IPS-18a (cell line): Measurements from ENCODE around the gene RNF44.

Source experiments
- H3K27ac ChIP-seq: one replicate; pipeline ENCODE4 v1.5.1; 2013; ENCODE audit warnings: low read length
- H3K27me3 ChIP-seq: one replicate; pipeline ENCODE4 v1.6.1; 2013; ENCODE audit warnings: mild to moderate bottlenecking, low read length; ENCODE audit not compliant: control insufficient read depth, insufficient read depth
- H3K36me3 ChIP-seq: one replicate; pipeline ENCODE4 v1.6.1; 2013; ENCODE audit warnings: low read depth, low read length; ENCODE audit not compliant: control insufficient read depth
- H3K4me1 ChIP-seq: one replicate; pipeline ENCODE4 v1.6.1; 2013; ENCODE audit warnings: low read depth, low read length; ENCODE audit not compliant: control insufficient read depth
- H3K4me3 ChIP-seq: one replicate; pipeline ENCODE4 v1.5.1; 2013; ENCODE audit warnings: low read length
- H3K9ac ChIP-seq: one replicate; pipeline ENCODE4 v1.6.1; 2013; ENCODE audit warnings: mild to moderate bottlenecking, low read length, moderate library complexity
- H3K9me3 ChIP-seq: one replicate; pipeline ENCODE4 v1.6.1; 2013; ENCODE audit warnings: low read depth, low read length; ENCODE audit not compliant: control insufficient read depth

RNF44 gene

GRCh38 chr5:176549871-176550270, 12.7 kb upstream of the RNF44 start:
- Histone ChIP-seq H3K36me3 (no peaks in the 10 kb centered on the region), H3K4me1 (peaks cover 4% of the 10 kb centered on the region), H3K4me3 (no peak overlapping the region), H3K27ac (no peak overlapping the region), H3K9ac (no peak overlapping the region), H3K9me3 (no peaks in the 10 kb centered on the region), H3K27me3 (peaks cover 1% of the 10 kb centered on the region)

- Histone ChIP-seq H3K4me3 (no peak within 1 kb of the TSS), H3K9ac (no peak within 1 kb of the TSS), H3K27ac (no peak within 1 kb of the TSS), H3K27me3 (peaks cover 5% of the 10 kb centered on the region), H3K4me1 (peaks cover 3% of the 10 kb centered on the region), H3K36me3 (no peaks in the 10 kb centered on the region), H3K9me3 (no peaks in the 10 kb centered on the region)
Observed at GRCh38 chr5:176548967-176549444, 11.8 kb upstream of the RNF44 start, which contains the start of gene CDHR2. Gene CDHR2 (plus strand): TSS chr5:176549342. CDS start chr5:176565353, 16,011 bp downstream.

GRCh38 chr5:176547802-176548201, 10.6 kb upstream of the RNF44 start:
- H3K9me3 ChIP-seq = no peaks in the 10 kb centered on the region
- no peak overlapping the region for H3K27ac ChIP-seq
- no peaks in the 10 kb centered on the region for H3K4me1 ChIP-seq

GRCh38 chr5:176545737-176546509, 8.7 kb upstream of the RNF44 start:
- Histone ChIP-seq H3K4me3 (no peak overlapping the region), H3K27ac (no peak overlapping the region), H3K4me1 (peaks cover 13% of the 10 kb centered on the region), H3K27me3 (peaks cover 13% of the 10 kb centered on the region), H3K36me3 (no peaks in the 10 kb centered on the region), H3K9ac (no peak overlapping the region), H3K9me3 (no peaks in the 10 kb centered on the region)

More at GRCh38 chr5:176547802-176548201, 10.6 kb upstream of the RNF44 start:
- Histone ChIP-seq H3K4me3 (no peak overlapping the region), H3K9ac (no peak overlapping the region), H3K36me3 (no peaks in the 10 kb centered on the region), H3K27me3 (peaks cover 5% of the 10 kb centered on the region)

- Histone ChIP-seq H3K4me1 (peaks cover 15% of the 10 kb centered on the region), H3K9ac (no peak overlapping the region), H3K27ac (no peak overlapping the region), H3K9me3 (no peaks in the 10 kb centered on the region), H3K27me3 (peaks cover 13% of the 10 kb centered on the region), H3K4me3 (no peak overlapping the region), H3K36me3 (no peaks in the 10 kb centered on the region)
Observed at GRCh38 chr5:176545388-176545736, 8.2 kb upstream of the RNF44 start.

GRCh38 chr5:176543428-176544182, 6.4 kb upstream of the RNF44 start:
- Histone ChIP-seq H3K9me3 (no peaks in the 10 kb centered on the region), H3K4me1 (peaks cover 15% of the 10 kb centered on the region), H3K36me3 (no peaks in the 10 kb centered on the region), H3K9ac (peak overlapping the region; percentile 59), H3K27me3 (peaks cover 13% of the 10 kb centered on the region), H3K4me3 (peak overlapping the region; percentile 78), H3K27ac (no peak overlapping the region)

GRCh38 chr5:176542596-176543427, 5.6 kb upstream of the RNF44 start:
- Histone ChIP-seq H3K4me1 (peaks cover 15% of the 10 kb centered on the region), H3K27ac (no peak overlapping the region), H3K36me3 (no peaks in the 10 kb centered on the region), H3K9ac (peak overlapping the region; percentile 70), H3K27me3 (peaks cover 13% of the 10 kb centered on the region), H3K9me3 (no peaks in the 10 kb centered on the region), H3K4me3 (peak overlapping the region; percentile 78)

- Histone ChIP-seq H3K4me3 (peak overlapping the region; percentile 67), H3K27me3 (peaks cover 13% of the 10 kb centered on the region), H3K9me3 (no peaks in the 10 kb centered on the region), H3K4me1 (peaks cover 15% of the 10 kb centered on the region), H3K27ac (no peak overlapping the region), H3K36me3 (no peaks in the 10 kb centered on the region), H3K9ac (peak overlapping the region; percentile 70)
Observed at GRCh38 chr5:176542135-176542595, 5.0 kb upstream of the RNF44 start.

GRCh38 chr5:176541338-176542134, 4.3 kb upstream of the RNF44 start:
- H3K4me1 ChIP-seq = peaks cover 15% of the 10 kb centered on the region
- peaks cover 13% of the 10 kb centered on the region for H3K27me3 ChIP-seq
- no peaks in the 10 kb centered on the region for H3K9me3 ChIP-seq
- H3K4me3 ChIP-seq = no peak overlapping the region
- peak overlapping the region; percentile 21 for H3K9ac ChIP-seq
- no peak overlapping the region for H3K27ac ChIP-seq
- no peaks in the 10 kb centered on the region for H3K36me3 ChIP-seq

GRCh38 chr5:176540956-176541337, 3.7 kb upstream of the RNF44 start:
- Histone ChIP-seq H3K4me3 (no peak overlapping the region), H3K9ac (peak overlapping the region; percentile 21), H3K4me1 (peaks cover 15% of the 10 kb centered on the region)

More at GRCh38 chr5:176540956-176541337, 3.7 kb upstream of the RNF44 start:
- Histone ChIP-seq H3K9me3 (no peaks in the 10 kb centered on the region), H3K27ac (no peak overlapping the region), H3K27me3 (peaks cover 13% of the 10 kb centered on the region), H3K36me3 (no peaks in the 10 kb centered on the region)
